HG03196 (cell line): Measurements from ENCODE around the gene ELAVL4.

Experiments used
- ATAC-seq: cut with Tn5 transposase; IDR thresholded peaks from one replicate; pipeline ENCODE4 v1.9.1; 2021; ENCODE audit not compliant: unreplicated experiment

ELAVL4 gene

GRCh38 chr1:50177994-50178393 is 69.3 kb downstream of the ELAVL4 start:
- ATAC-seq = no peak

GRCh38 chr1:50179639-50180038 is 70.9 kb downstream of the ELAVL4 start:
- no peak for ATAC-seq

- no peak for ATAC-seq
Measured at GRCh38 chr1:50180367-50180766, 71.6 kb downstream of the ELAVL4 start.

GRCh38 chr1:50181027-50181663 is 72.4 kb downstream of the ELAVL4 start:
- ATAC-seq = no peak

- ATAC-seq = no peak
Measured at GRCh38 chr1:50183378-50184133, 74.8 kb downstream of the ELAVL4 start.

GRCh38 chr1:50189369-50189768 is 80.6 kb downstream of the ELAVL4 start:
- no peak for ATAC-seq

GRCh38 chr1:50193002-50193401 is 84.3 kb downstream of the ELAVL4 start:
- ATAC-seq = no peak

- ATAC-seq = no peak
Measured at GRCh38 chr1:50195205-50195604, 86.5 kb downstream of the ELAVL4 start.

GRCh38 chr1:50196081-50196480 is 87.4 kb downstream of the ELAVL4 start:
- ATAC-seq = no peak

GRCh38 chr1:50197216-50197615 is 88.5 kb downstream of the ELAVL4 start:
- ATAC-seq = no peak

- no peak for ATAC-seq
Measured at GRCh38 chr1:50208315-50208714, 99.6 kb downstream of the ELAVL4 start.

- ATAC-seq = no peak
Measured at GRCh38 chr1:50208756-50209155, 100.0 kb downstream of the ELAVL4 start.

GRCh38 chr1:50209749-50210148 is 101.0 kb downstream of the ELAVL4 start:
- ATAC-seq = no peak

GRCh38 chr1:50213505-50213904 is 104.8 kb downstream of the ELAVL4 start:
- no peak for ATAC-seq

GRCh38 chr1:50214717-50215116 is 106.0 kb downstream of the ELAVL4 start:
- no peak for ATAC-seq

- no peak for ATAC-seq
Measured at GRCh38 chr1:50218344-50219120, 109.8 kb downstream of the ELAVL4 start.

GRCh38 chr1:50228871-50229384 is 120.2 kb downstream of the ELAVL4 start:
- no peak for ATAC-seq

- ATAC-seq = no peak
Measured at GRCh38 chr1:50231209-50231608, 122.5 kb downstream of the ELAVL4 start.

- ATAC-seq = no peak
Measured at GRCh38 chr1:50232336-50232735, 123.6 kb downstream of the ELAVL4 start.

- ATAC-seq = no peak
Measured at GRCh38 chr1:50236656-50237055, 127.9 kb downstream of the ELAVL4 start.

GRCh38 chr1:50237056-50237455 is 128.3 kb downstream of the ELAVL4 start:
- ATAC-seq = no peak

- no peak for ATAC-seq
Measured at GRCh38 chr1:50243939-50244338, 135.2 kb downstream of the ELAVL4 start.
